ENCODE data around the gene MTCL1. TPM values are rescaled to one million over a fixed set of nuclear protein-coding genes. Genes with fewer than 3 reads are reported as not detected.

Gene MTCL1
- total RNA-seq, 1 donor from 2014 or later = 59.3 TPM

DNA sequence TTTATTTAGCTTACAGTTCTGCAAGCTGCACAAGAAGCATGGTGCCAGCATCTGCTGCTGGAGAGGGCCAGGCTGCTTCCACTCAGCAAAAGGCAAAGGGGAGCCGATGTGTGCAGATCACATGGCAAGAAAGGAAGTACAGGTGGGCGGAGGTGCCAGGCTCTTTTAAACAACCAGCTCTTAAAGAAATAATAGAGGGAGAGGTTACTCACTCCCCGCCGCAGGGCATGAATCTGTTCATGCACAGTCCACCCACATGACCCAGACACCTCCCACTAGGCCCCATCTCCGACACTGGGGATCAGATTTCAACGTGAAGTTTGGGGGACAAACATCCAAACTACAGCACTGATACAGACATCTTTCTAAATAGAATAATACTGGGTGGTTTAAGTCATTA is 105.8 kb downstream of the MTCL1 start:
- H3K4me2 ChIP-seq (ENCODE audit: low read length) = no peak overlapping the region
- H3K4me3 Mint-ChIP-seq (ENCODE audit: unreplicated experiment) = no peak overlapping the region
- no peaks in the 10 kb centered on the region for H3K9me3 Mint-ChIP-seq (ENCODE audit: unreplicated experiment)
- FAIRE-seq (no peak), DNase-seq (ENCODE audit: low read depth) (no peak)
- H4K20me1 ChIP-seq (ENCODE audit: insufficient read depth, low read length) = no peaks in the 10 kb centered on the region
- peaks cover 30% of the 10 kb centered on the region for H3K36me3 Mint-ChIP-seq (ENCODE audit: low read depth, unreplicated experiment)
- H3K79me2 ChIP-seq (ENCODE audit: insufficient read depth, low read length) = no peaks in the 10 kb centered on the region
- no peaks in the 10 kb centered on the region for H3K27me3 Mint-ChIP-seq (ENCODE audit: low read depth, unreplicated experiment)
- H3K36me3 ChIP-seq (ENCODE audit: insufficient read depth, low read length) = peaks cover 23% of the 10 kb centered on the region
- peaks cover 26% of the 10 kb centered on the region for H3K4me1 ChIP-seq (ENCODE audit: insufficient read depth, low read length)
- H3K27me3 ChIP-seq (ENCODE audit: insufficient read depth, low read length) = no peaks in the 10 kb centered on the region
- no peaks in the 10 kb centered on the region for H3K9me3 ChIP-seq (ENCODE audit: insufficient read depth, low read depth, low read length)
- H3K27ac ChIP-seq (ENCODE audit: low read depth, low read length) = no peak overlapping the region
- H3K9ac ChIP-seq (ENCODE audit: low read length) = no peak overlapping the region
- H3K4me1 Mint-ChIP-seq (ENCODE audit: low read depth, unreplicated experiment) = peaks cover 26% of the 10 kb centered on the region
- H3K27ac Mint-ChIP-seq (ENCODE audit: unreplicated experiment) = no peak overlapping the region
- H3K4me3 ChIP-seq (ENCODE audit: insufficient read depth, low read depth, low read length) = no peak overlapping the region
- no peak overlapping the region for H2AFZ ChIP-seq (ENCODE audit: low read depth, low read length)
- no peak for TF ChIP-seq EZH2 (IDR thresholded peaks at IDR 0.05; ENCODE audit: insufficient read depth, low read length)
- TF ChIP-seq, protein P1, sequence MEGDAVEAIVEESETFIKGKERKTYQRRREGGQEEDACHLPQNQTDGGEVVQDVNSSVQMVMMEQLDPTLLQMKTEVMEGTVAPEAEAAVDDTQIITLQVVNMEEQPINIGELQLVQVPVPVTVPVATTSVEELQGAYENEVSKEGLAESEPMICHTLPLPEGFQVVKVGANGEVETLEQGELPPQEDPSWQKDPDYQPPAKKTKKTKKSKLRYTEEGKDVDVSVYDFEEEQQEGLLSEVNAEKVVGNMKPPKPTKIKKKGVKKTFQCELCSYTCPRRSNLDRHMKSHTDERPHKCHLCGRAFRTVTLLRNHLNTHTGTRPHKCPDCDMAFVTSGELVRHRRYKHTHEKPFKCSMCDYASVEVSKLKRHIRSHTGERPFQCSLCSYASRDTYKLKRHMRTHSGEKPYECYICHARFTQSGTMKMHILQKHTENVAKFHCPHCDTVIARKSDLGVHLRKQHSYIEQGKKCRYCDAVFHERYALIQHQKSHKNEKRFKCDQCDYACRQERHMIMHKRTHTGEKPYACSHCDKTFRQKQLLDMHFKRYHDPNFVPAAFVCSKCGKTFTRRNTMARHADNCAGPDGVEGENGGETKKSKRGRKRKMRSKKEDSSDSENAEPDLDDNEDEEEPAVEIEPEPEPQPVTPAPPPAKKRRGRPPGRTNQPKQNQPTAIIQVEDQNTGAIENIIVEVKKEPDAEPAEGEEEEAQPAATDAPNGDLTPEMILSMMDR (IDR thresholded peaks at IDR 0.05; ENCODE audit: insufficient read depth, low read depth, low read length) = no peak

DNA sequence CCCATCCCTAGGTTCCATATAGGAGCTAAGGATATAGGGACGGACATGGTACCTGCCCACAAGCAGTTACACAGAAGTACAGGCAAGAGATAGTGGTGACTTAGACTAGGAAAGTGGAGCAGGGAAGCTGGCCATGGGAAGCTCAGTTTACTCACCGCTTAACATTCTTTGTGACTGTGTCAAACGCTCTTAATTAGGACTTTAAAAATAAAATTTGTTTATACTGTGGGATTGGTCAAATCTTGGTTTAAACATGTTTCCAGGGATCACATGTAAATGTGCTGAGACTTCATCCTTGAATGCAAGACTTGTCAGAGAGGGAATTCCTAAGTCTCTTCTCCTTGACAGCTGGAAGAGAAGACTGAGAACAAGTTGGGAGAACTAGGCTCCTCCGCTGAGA is 107.3 kb downstream of the MTCL1 start:
- DNase-seq (ENCODE audit: low read depth) (peak; percentile 77), FAIRE-seq (no peak)
- Histone ChIP-seq H3K9ac (ENCODE audit: low read length) (no peak overlapping the region), H3K4me3 (ENCODE audit: insufficient read depth, low read depth, low read length) (no peak overlapping the region), H4K20me1 (ENCODE audit: insufficient read depth, low read length) (no peaks in the 10 kb centered on the region), H3K4me1 (ENCODE audit: insufficient read depth, low read length) (peaks cover 33% of the 10 kb centered on the region), H3K4me2 (ENCODE audit: low read length) (peak overlapping the region; percentile 72), H2AFZ (ENCODE audit: low read depth, low read length) (no peak overlapping the region), H3K79me2 (ENCODE audit: insufficient read depth, low read length) (no peaks in the 10 kb centered on the region), H3K27me3 (ENCODE audit: insufficient read depth, low read length) (no peaks in the 10 kb centered on the region), H3K27ac (ENCODE audit: low read depth, low read length) (peak overlapping the region; percentile 56), H3K9me3 (ENCODE audit: insufficient read depth, low read depth, low read length) (no peaks in the 10 kb centered on the region), H3K36me3 (ENCODE audit: insufficient read depth, low read length) (peaks cover 24% of the 10 kb centered on the region)
- Mint-ChIP-seq H3K4me1 (ENCODE audit: low read depth, unreplicated experiment) (peaks cover 31% of the 10 kb centered on the region), H3K36me3 (ENCODE audit: low read depth, unreplicated experiment) (peaks cover 24% of the 10 kb centered on the region), H3K27ac (ENCODE audit: unreplicated experiment) (peak overlapping the region; percentile 29), H3K4me3 (ENCODE audit: unreplicated experiment) (no peak overlapping the region), H3K27me3 (ENCODE audit: low read depth, unreplicated experiment) (no peaks in the 10 kb centered on the region), H3K9me3 (ENCODE audit: unreplicated experiment) (no peaks in the 10 kb centered on the region)
- TF ChIP-seq EZH2 (IDR thresholded peaks at IDR 0.05; ENCODE audit: insufficient read depth, low read length) = no peak

DNA sequence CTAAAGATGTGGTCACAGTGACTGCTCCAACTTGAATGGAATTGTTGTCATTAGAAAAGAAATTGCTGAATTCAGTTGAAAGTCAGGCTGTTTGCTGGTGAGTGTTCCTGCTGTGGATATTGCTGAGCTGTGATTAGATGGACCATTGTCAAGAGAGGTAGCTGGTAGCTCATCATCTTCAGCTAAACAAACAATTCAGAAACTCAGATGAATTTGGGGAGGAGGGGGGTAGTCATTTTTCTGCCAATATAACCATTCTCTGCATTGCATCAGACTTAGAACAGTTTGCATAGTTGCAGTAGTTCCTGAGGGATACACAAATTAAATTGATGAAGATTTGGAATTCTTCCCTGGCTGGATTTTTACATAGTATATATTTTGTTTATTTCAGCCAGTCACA is 108.3 kb downstream of the MTCL1 start:
- DNase-seq (ENCODE audit: low read depth) (peak; percentile 74), FAIRE-seq (peak; percentile 41)
- Mint-ChIP-seq H3K4me3 (ENCODE audit: unreplicated experiment) (no peak overlapping the region), H3K27me3 (ENCODE audit: low read depth, unreplicated experiment) (no peaks in the 10 kb centered on the region), H3K9me3 (ENCODE audit: unreplicated experiment) (no peaks in the 10 kb centered on the region), H3K36me3 (ENCODE audit: low read depth, unreplicated experiment) (peaks cover 24% of the 10 kb centered on the region), H3K27ac (ENCODE audit: unreplicated experiment) (no peak overlapping the region), H3K4me1 (ENCODE audit: low read depth, unreplicated experiment) (peaks cover 28% of the 10 kb centered on the region)
- Histone ChIP-seq H3K27me3 (ENCODE audit: insufficient read depth, low read length) (no peaks in the 10 kb centered on the region), H3K36me3 (ENCODE audit: insufficient read depth, low read length) (peaks cover 28% of the 10 kb centered on the region), H2AFZ (ENCODE audit: low read depth, low read length) (no peak overlapping the region), H3K4me3 (ENCODE audit: insufficient read depth, low read depth, low read length) (no peak overlapping the region), H3K79me2 (ENCODE audit: insufficient read depth, low read length) (no peaks in the 10 kb centered on the region), H3K27ac (ENCODE audit: low read depth, low read length) (peak overlapping the region; percentile 56), H3K9me3 (ENCODE audit: insufficient read depth, low read depth, low read length) (no peaks in the 10 kb centered on the region), H3K4me2 (ENCODE audit: low read length) (peak overlapping the region; percentile 72), H3K4me1 (ENCODE audit: insufficient read depth, low read length) (peaks cover 33% of the 10 kb centered on the region), H3K9ac (ENCODE audit: low read length) (peak overlapping the region; percentile 17), H4K20me1 (ENCODE audit: insufficient read depth, low read length) (no peaks in the 10 kb centered on the region)
- TF ChIP-seq EZH2 (IDR thresholded peaks at IDR 0.05; ENCODE audit: insufficient read depth, low read length) = no peak
- TF ChIP-seq, protein P1 (IDR thresholded peaks at IDR 0.05; ENCODE audit: insufficient read depth, low read depth, low read length) = no peak
